HL-60 (cell line): ENCODE results near the gene MYG1.
A peak's percentile ranks its signal among the peaks of the same experiment; 100 is the strongest.
"Not testable (repeated sequence)": the region's sequence is repeated elsewhere in the genome, so short reads cannot be mapped to it uniquely, and the experiment has no call there.

Experiments used
- DNase-seq, 2 experiments: peaks; one replicate each; pipeline ENCODE4 v3.0.0-alpha.2; 2010 to 2020; ENCODE audit warnings: low read depth in 1 of 2, low spot score in 1 of 2
- H3K27ac ChIP-seq: fragments of 250-450 bp; sonication (Bioruptor Pico); replicated peaks from 2 replicates; pipeline ENCODE4 v1.5.1; 2020; ENCODE audit warnings: mild to moderate bottlenecking, moderate library complexity
- H3K27me3 ChIP-seq: fragments of 250-450 bp; sonication (Bioruptor Pico); 2 replicates; pipeline ENCODE4 v1.5.1; 2021; ENCODE audit warnings: mild to moderate bottlenecking, moderate library complexity; ENCODE audit not compliant: insufficient read depth, poor library complexity, severe bottlenecking
- H3K4me3 ChIP-seq: replicated peaks from 2 replicates; pipeline ENCODE4 v1.5.1; 2011; ENCODE audit warnings: mild to moderate bottlenecking, control low read depth, low read length; ENCODE audit not compliant: insufficient read depth
- CTCF ChIP-seq: IDR thresholded peaks from one replicate; pipeline ENCODE4 v1.5.1; 2011; ENCODE audit warnings: low read length, control low read depth, inconsistent platforms; ENCODE audit not compliant: insufficient read depth
- GABPA ChIP-seq: IDR thresholded peaks from 2 replicates; pipeline ENCODE4 v1.6.1; 2012; ENCODE audit warnings: low read depth
- POLR2AphosphoS5 ChIP-seq: IDR thresholded peaks from 2 replicates; pipeline ENCODE4 v1.6.1; 2012; ENCODE audit warnings: low read depth
- REST ChIP-seq: IDR thresholded peaks from 2 replicates; pipeline ENCODE4 v1.6.1; 2012; ENCODE audit warnings: low read depth; ENCODE audit not compliant: insufficient replicate concordance
- SPI1 ChIP-seq: IDR thresholded peaks from 2 replicates; pipeline ENCODE4 v1.6.1; 2012; ENCODE audit warnings: low read depth, mild to moderate bottlenecking, borderline replicate concordance

The MYG1 gene

GRCh38 chr12:53295070-53295890 is 4.2 kb upstream of the MYG1 start, which contains the start of gene PFDN5:
PFDN5 (plus strand) TSS chr12:53295542; CDS start chr12:53295568, 26 bp downstream.
- Histone ChIP-seq H3K4me3 (peak within 1 kb of the TSS; percentile 66), H3K27me3 (no peaks in the 10 kb centered on the region), H3K27ac (peak within 1 kb of the TSS; percentile 95)
- peak; percentile 89 to 93 for DNase-seq
- TF ChIP-seq POLR2AphosphoS5 (peak; percentile 87; the same call in 1 of the 2 replicates), GABPA (peak; percentile 62), REST (peak; percentile 69), CTCF (no peak), SPI1 (peak; percentile 92)

GRCh38 chr12:53295891-53296219 is 3.6 kb upstream of the MYG1 start:
- TF ChIP-seq SPI1 (no peak), GABPA (no peak), REST (no peak), CTCF (no peak), POLR2AphosphoS5 (no peak)
- DNase-seq: no peak
- H3K4me3 ChIP-seq: peak overlapping the region; percentile 66
- H3K27me3 ChIP-seq: no peaks in the 10 kb centered on the region
- peak overlapping the region; percentile 95 for H3K27ac ChIP-seq

- H3K4me3 ChIP-seq, DNase-seq, H3K27me3 ChIP-seq: not testable (repeated sequence)
- peak overlapping the region; percentile 95 for H3K27ac ChIP-seq
Measured at GRCh38 chr12:53297106-53297505, 2.4 kb upstream of the MYG1 start.

GRCh38 chr12:53298164-53298563 is 1.3 kb upstream of the MYG1 start:
- TF ChIP-seq CTCF (no peak), POLR2AphosphoS5 (no peak), SPI1 (no peak), REST (no peak), GABPA (no peak)
- no peak overlapping the region for H3K4me3 ChIP-seq
- DNase-seq: peak in 1 of 2 experiments; percentile 45
- H3K27ac ChIP-seq: peak overlapping the region; percentile 95
- H3K27me3 ChIP-seq: no peaks in the 10 kb centered on the region
